Effector memory CD4-positive, alpha-beta T cell (primary cell): ENCODE data around the gene ZBTB7C.
A peak's percentile ranks its signal among the peaks of the same experiment; 100 is the strongest.

Source experiments
- DNase-seq, 3 donors: peaks; one replicate each; pipeline ENCODE4 v3.0.0-alpha.2; 2020
- H3K27ac ChIP-seq: 2 replicates; pipeline ENCODE4 v1.7.0; 2013; ENCODE audit warnings: mild to moderate bottlenecking, low read length, moderate library complexity; ENCODE audit not compliant: insufficient read depth, poor library complexity, severe bottlenecking
- H3K27me3 ChIP-seq: replicated peaks from 2 replicates; pipeline ENCODE4 v1.7.0; 2013; ENCODE audit warnings: mild to moderate bottlenecking, low read length; ENCODE audit not compliant: insufficient read depth, control insufficient read depth, poor library complexity, severe bottlenecking
- H3K36me3 ChIP-seq: 2 replicates; pipeline ENCODE4 v1.7.0; 2013; ENCODE audit warnings: mild to moderate bottlenecking, low read length, moderate library complexity; ENCODE audit not compliant: control insufficient read depth, insufficient read depth
- H3K4me1 ChIP-seq: 2 replicates; pipeline ENCODE4 v1.7.0; 2013; ENCODE audit warnings: low read length, mild to moderate bottlenecking; ENCODE audit not compliant: control insufficient read depth, insufficient read depth, poor library complexity, severe bottlenecking
- H3K4me3 ChIP-seq: 2 replicates; pipeline ENCODE4 v1.7.0; 2013; ENCODE audit warnings: low read length, low read depth, mild to moderate bottlenecking; ENCODE audit not compliant: insufficient read depth, poor library complexity, severe bottlenecking
- H3K9me3 ChIP-seq: 2 replicates; pipeline ENCODE4 v1.7.0; 2013; ENCODE audit warnings: mild to moderate bottlenecking, low read length, moderate library complexity; ENCODE audit not compliant: control insufficient read depth
- total RNA-seq, 3 donors: gene quantifications; one replicate each; lab custom pipeline; 2026; lab: John Stamatoyannopoulos, UW

The ZBTB7C gene
- total RNA-seq = 0 to 0.17 (median 0) reads per million in 3 donors

DNA sequence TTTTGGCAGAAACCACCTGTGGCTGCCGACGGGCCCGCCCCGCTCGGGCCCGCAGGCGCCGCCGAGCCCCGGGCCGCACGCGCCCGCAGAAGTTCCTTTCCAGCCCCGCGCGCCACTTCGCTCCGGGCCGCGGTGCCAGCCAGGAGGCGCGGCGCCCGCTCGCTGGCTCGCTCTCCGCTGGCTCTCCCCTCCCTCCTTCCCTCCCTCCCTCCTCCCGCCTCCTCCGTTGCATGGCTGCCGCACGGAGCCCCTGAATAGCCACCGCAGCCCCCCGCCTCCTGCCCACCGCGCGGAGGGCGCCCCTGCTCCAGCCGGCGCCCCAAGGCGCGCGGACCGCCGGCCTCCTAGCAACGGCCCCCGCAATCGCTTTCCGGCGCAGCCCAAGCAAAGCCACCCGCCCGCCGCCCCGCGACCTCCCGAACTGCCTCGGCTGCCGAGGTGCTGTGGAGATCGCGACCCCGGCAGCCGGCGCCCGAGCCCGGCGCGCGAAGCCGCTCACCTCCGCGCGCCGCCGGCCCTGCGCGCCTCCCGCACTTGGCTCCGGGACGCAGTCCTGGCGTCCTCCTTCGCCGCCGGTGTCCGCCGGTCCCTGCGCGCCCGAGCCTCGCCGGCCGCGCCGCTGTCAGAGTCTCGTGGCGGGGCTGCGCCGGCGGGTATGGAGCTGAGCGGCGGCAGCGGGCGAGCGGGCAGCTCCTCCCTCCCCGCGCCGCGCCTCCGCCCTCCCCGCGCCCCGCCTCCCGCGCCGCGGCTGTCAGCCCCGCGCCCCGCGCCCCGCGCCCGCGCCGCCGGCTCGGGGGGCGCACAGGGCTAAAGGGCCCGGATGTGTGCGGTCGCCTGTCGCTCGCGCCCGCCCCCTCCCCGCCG, at the start of gene ZBTB7C:
Gene ZBTB7C, minus strand, starts transcription at position 657 of the 864 bp plus-strand sequence.
- no peak for DNase-seq
- Histone ChIP-seq H3K36me3 (no peaks in the 10 kb centered on the region), H3K27ac (peak within 1 kb of the TSS; percentile 18), H3K4me1 (peaks cover 18% of the 10 kb centered on the region), H3K27me3 (peaks cover 27% of the 10 kb centered on the region), H3K4me3 (peak within 1 kb of the TSS; percentile 73), H3K9me3 (no peaks in the 10 kb centered on the region)

DNA sequence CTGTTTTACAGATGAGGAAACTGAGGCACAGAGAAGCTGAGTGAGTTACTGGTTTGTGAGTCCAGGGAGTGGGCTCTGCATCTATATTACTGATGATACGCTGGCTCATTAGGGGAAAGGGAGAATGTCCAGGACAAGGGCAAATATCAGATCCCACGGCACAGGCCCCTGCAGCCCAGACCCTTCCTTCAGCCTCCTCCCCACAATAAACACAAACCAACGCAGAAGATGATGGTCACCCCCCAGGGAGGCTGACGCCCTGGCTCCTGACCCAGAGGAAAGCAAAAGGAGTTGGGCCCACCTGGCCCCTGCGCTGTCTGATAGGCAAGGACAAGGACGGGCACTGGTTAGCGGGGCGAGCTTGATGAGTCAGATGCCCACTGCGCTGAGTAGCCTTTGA, 47.7 kb upstream of the ZBTB7C start:
- no peaks in the 10 kb centered on the region for H3K9me3 ChIP-seq
- no peaks in the 10 kb centered on the region for H3K27me3 ChIP-seq
- no peak overlapping the region for H3K4me3 ChIP-seq
- no peaks in the 10 kb centered on the region for H3K36me3 ChIP-seq
- peaks cover 23% of the 10 kb centered on the region for H3K4me1 ChIP-seq
- H3K27ac ChIP-seq = no peak overlapping the region
- no peak for DNase-seq

DNA sequence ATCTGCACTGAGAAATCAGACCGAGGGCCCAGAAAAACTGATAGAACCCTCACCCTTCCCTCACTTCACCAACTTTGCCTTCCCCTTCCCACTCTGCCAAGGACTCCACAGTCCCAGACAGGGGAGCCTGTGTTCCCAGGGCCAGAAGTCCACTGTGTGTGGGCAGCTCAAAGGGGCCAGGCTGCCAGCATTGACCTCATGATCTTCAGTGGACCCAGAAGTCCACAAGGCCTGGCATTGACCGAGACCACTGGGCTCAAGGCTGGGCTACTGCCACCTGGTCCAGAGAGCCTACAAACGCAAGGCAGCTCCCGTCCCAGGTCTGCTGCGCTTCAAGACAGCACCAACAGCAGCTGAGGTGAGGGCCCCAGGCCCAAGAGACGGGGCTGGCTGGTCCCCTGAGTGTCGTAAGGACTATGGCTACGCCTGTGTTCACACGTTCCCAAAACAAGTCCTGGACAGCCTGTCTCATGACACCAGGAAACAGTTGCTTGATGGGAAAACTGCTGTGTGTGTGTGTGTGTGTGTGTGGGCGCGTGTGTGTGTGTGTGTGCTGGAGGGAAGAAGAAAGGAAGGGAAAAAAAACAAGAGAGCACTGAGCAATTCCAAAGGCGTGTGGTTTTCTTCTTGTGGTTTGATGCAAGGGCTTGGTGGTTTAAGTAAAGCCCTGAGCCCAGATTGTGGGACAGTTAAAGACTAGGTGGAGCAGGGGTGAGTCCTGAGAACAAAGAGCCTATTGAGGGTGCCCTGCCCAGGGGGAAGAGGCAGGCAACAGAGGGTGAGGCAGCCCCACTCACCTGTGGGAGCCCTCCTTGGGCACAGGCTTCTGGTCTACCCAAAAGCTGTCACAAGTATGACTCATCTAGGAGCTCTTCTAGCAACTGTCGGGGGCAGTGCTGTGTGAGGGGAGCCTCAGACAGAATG, 46.6 kb upstream of the ZBTB7C start:
- no peaks in the 10 kb centered on the region for H3K27me3 ChIP-seq
- H3K4me3 ChIP-seq = no peak overlapping the region
- H3K9me3 ChIP-seq = no peaks in the 10 kb centered on the region
- no peaks in the 10 kb centered on the region for H3K36me3 ChIP-seq
- peak; percentile 8 to 38 (median 28) for DNase-seq
- peaks cover 23% of the 10 kb centered on the region for H3K4me1 ChIP-seq
- H3K27ac ChIP-seq = no peak overlapping the region

DNA sequence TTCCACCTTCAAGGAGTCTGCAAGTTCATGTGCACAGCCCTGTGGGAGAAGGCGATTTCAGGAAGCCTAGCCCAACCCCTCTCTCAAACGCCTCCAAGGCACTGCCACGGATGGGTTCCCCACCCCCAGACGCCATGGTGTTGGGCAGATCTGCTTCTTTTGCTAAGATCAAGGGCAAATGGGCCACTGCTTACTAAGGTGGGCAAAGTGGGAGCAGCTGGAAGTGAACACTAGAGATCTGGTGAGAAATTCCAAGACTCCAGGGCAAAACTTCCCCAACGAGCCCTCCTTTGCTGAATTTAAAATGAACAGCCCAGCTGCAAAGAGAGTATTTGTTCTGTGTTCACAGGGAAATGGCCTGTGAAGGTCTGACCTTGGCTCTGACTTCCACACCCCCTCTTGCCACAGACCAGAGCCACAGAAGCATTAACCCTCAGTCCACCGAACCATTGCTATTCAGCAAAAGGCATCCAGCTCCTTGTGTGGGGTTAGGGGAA, 45.1 kb upstream of the ZBTB7C start:
- H3K4me1 ChIP-seq = peaks cover 23% of the 10 kb centered on the region
- no peaks in the 10 kb centered on the region for H3K9me3 ChIP-seq
- no peak overlapping the region for H3K27ac ChIP-seq
- H3K4me3 ChIP-seq = no peak overlapping the region
- no peaks in the 10 kb centered on the region for H3K36me3 ChIP-seq
- H3K27me3 ChIP-seq = no peaks in the 10 kb centered on the region
- DNase-seq = no peak

DNA sequence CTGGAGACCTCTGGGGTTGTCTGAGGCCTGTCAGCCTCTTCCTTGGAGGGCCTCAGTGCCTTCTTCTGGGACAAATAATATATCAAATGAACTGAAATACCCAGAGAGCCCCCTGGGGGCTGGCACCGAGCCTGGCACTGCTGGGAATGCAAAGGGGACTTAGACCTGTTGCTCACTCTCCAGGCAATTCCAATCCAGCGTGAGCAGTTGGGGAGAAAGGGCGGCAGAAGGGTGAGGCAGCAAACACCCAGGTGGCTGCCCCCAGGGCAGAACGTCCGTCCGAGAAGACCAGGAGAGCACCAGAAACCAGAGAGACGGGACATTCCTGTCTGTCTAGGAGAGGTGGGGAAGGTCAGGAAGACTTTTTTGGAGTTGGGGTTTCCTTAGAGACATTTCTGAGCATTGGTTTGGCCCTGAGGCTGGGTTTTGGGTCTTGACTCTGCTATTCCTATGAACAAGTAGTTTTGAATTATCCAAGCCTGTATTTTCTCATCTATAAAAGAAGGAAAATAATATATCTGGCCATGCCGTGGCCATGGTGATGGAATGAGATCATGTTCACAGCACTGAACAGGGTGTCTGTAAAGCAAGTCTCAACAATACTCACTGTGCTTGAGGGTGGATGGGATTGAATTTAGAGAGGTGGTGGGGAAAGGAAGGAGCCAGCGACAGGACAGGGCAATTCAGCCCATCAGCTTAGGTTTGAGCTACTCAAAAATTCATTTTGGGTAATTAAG, 44.3 kb upstream of the ZBTB7C start:
- Histone ChIP-seq H3K27me3 (no peaks in the 10 kb centered on the region), H3K36me3 (no peaks in the 10 kb centered on the region), H3K27ac (no peak overlapping the region), H3K4me1 (peaks cover 23% of the 10 kb centered on the region), H3K4me3 (no peak overlapping the region), H3K9me3 (no peaks in the 10 kb centered on the region)
- DNase-seq = no peak

DNA sequence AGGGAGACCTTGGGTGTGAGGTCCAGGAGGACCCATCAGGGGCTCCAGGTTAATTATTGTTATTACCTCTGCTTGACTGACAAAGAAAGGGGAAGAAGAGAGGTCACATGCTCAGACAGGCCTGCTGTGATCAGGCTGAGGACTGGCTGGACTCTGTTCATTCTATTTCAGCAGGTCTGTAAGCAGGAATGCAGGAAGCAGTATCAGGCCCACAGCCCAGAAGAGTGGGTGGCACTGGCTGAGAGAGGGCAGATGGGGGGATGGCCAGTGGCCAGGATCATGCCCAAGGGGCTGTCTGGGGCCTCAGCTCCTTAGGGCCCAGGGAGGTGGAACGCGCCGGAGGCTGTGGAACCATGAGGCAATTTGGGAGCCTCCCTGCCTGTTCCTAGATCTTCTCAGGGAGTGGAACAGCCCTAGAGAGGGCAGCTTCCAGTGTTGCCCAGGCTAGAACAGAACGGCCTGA, 43.7 kb upstream of the ZBTB7C start:
- Histone ChIP-seq H3K27ac (no peak overlapping the region), H3K27me3 (no peaks in the 10 kb centered on the region), H3K4me1 (peaks cover 23% of the 10 kb centered on the region)

DNA sequence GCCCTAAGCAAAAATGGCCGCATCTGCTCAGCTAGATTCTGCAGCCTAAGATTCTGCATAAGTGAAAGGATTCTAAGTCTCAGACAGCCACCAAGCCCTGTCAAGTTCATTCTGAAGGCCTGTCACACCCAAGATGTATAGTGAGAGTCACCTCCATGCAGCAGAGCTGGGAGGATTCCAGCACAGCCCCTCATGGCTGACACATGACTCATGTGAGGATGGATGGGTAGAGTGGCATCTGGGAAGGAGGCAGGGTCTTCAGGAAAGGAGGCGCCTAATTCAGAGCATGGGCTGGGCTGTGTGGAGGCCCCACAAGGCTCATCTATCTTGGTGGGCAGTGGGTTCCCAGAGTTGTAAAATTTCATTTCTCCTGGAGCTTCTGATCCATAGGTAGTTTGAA, 41.5 kb upstream of the ZBTB7C start:
- Histone ChIP-seq H3K4me1 (peaks cover 8% of the 10 kb centered on the region), H3K4me3 (no peak overlapping the region), H3K27ac (no peak overlapping the region), H3K27me3 (no peaks in the 10 kb centered on the region), H3K36me3 (no peaks in the 10 kb centered on the region), H3K9me3 (no peaks in the 10 kb centered on the region)
- DNase-seq = no peak

More for the DNA sequence above, 43.7 kb upstream of the ZBTB7C start:
- DNase-seq = no peak
- Histone ChIP-seq H3K36me3 (no peaks in the 10 kb centered on the region), H3K4me3 (no peak overlapping the region), H3K9me3 (no peaks in the 10 kb centered on the region)

DNA sequence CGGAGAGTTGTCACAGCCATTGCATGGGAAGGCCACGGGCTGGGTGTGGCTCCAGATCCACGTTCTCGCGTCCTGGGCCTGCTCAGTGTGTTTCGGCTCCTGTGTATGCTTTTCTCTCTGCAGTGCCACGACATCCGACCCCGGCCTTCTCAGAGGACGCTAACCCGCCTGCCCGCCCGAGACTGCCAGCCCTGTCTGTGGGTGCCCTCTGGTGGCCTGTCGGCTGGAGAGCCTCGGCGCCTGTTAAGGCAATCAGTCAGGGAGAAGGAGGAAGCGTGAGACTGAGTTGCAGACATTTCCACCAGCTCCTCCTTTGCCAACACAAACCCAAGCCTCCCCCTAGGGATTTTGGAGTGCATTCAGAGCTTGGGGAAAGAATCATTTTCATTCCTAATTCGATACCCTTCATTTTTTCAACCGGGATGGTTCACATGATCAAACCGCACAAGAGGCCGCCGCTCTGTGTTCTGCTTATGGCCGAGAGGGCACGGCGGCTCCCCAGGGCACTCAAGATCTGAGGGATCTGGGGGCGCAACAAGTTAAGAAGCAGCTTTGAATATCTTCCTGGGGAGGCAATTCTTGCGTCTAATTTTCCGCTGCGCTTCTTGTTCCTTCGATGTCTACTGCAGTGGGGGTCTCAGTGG, 37.5 kb upstream of the ZBTB7C start:
- H3K36me3 ChIP-seq = no peaks in the 10 kb centered on the region
- no peaks in the 10 kb centered on the region for H3K9me3 ChIP-seq
- H3K27me3 ChIP-seq = no peaks in the 10 kb centered on the region
- H3K27ac ChIP-seq = no peak overlapping the region
- H3K4me1 ChIP-seq = peaks cover 4% of the 10 kb centered on the region
- H3K4me3 ChIP-seq = no peak overlapping the region
- DNase-seq = peak; percentile 19 to 29 (median 25)

DNA sequence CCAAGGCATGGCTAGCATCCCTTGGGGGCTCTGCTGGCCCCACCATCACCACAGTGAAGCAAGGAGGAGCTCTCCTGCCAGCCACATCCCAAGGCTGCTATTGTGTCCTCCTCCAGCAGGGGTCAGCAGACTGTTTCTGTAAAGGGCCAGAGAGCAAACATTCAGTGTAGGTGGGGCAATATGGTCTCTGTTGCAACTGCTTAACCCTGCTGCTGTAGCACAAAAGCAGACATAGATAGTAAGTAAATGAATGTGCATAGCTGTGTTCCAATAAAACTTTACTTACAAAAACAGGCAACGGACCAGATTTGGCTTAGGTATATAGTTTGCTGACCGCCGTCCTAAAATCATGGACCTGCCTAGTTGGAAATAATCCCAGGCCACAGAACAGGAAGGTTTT, 36.4 kb upstream of the ZBTB7C start:
- Histone ChIP-seq H3K4me1 (peaks cover 4% of the 10 kb centered on the region), H3K9me3 (no peaks in the 10 kb centered on the region), H3K27me3 (no peaks in the 10 kb centered on the region), H3K36me3 (no peaks in the 10 kb centered on the region), H3K27ac (no peak overlapping the region), H3K4me3 (no peak overlapping the region)
- peak; percentile 17 to 45 (median 30) for DNase-seq
